DOHH2 (cell line): ENCODE data around the gene ABLIM2.

Experiments
- CTCF ChIP-seq: fragments of 200-600 bp; sonication (generic); IDR thresholded peaks from one replicate; pipeline ENCODE4 v1.5.1; 2014; ENCODE audit warnings: antibody characterized with exemption, mild to moderate bottlenecking, low read depth, low read length; ENCODE audit not compliant: poor library complexity, severe bottlenecking
- EZH2phosphoT487 ChIP-seq: fragments of 200-600 bp; sonication (generic); IDR thresholded peaks from 2 replicates; pipeline ENCODE4 v1.6.1; 2017; ENCODE audit warnings: borderline replicate concordance, mild to moderate bottlenecking, antibody characterized with exemption, low read length, moderate library complexity, mixed read lengths

GRCh38 chr4:8076023-8076422 is 82.6 kb downstream of the ABLIM2 start:
- no peak for TF ChIP-seq CTCF
- no peak for TF ChIP-seq EZH2phosphoT487
